WTC11 (cell line): Measurements from ENCODE around the gene SLC1A4. TPM values are rescaled to one million over a fixed set of nuclear protein-coding genes. Genes with fewer than 3 reads are reported as not detected.
"Not testable (repeated sequence)": the region's sequence is repeated elsewhere in the genome, so short reads cannot be mapped to it uniquely, and the experiment has no call there.

Experiments
- ATAC-seq: fragments of 200-7000 bp; cut with Tn5 transposase; 2 replicates; pipeline ENCODE4 v1.10.0; 2021; ENCODE audit warnings: mild to moderate bottlenecking, moderate library complexity
- CTCF ChIA-PET: fragments of 300-600 bp; sonication (Branson Sonifier 250); formaldehyde crosslinking; loops from one replicate; lab custom pipeline; 2021; ENCODE audit warnings: antibody characterized with exemption; lab: Charles Lee
- POLR2A ChIA-PET: fragments of 350-600 bp; sonication (Branson Sonifier 250); formaldehyde crosslinking; loops from one replicate; lab custom pipeline; 2021; ENCODE audit warnings: antibody characterized with exemption; lab: Charles Lee
- DNase-seq: peaks from one replicate; pipeline ENCODE4 v3.0.0; 2021; ENCODE audit warnings: low spot score
- H3K27ac Mint-ChIP-seq: 2 replicates; pipeline ENCODE4 v1.8.0; 2021; ENCODE audit warnings: mixed read lengths
- H3K27me3 Mint-ChIP-seq: 2 replicates; pipeline ENCODE4 v1.8.0; 2021; ENCODE audit warnings: low read depth, mild to moderate bottlenecking, moderate library complexity, mixed read lengths
- H3K36me3 Mint-ChIP-seq: 2 replicates; pipeline ENCODE4 v1.8.0; 2021; ENCODE audit warnings: mixed read lengths
- H3K4me1 Mint-ChIP-seq: 2 replicates; pipeline ENCODE4 v1.8.0; 2022; ENCODE audit warnings: mixed read lengths
- H3K4me3 Mint-ChIP-seq: 2 replicates; pipeline ENCODE4 v1.8.0; 2021; ENCODE audit warnings: mild to moderate bottlenecking, moderate library complexity, mixed read lengths
- H3K9me3 Mint-ChIP-seq: 2 replicates; pipeline ENCODE4 v1.8.0; 2021; ENCODE audit warnings: mixed read lengths
- EMX1 ChIP-seq: fragments of 250-450 bp; sonication (Bioruptor Pico); IDR thresholded peaks from 2 replicates; pipeline ENCODE4 v1.8.0; 2021; ENCODE audit warnings: mild to moderate bottlenecking
- JUN ChIP-seq: sonication (generic); formaldehyde crosslinking; IDR thresholded peaks from 2 replicates; pipeline ENCODE4 v1.8.0; 2023; ENCODE audit warnings: mild to moderate bottlenecking, missing genetic modification reagents
- MXD4 ChIP-seq: fragments of 250-450 bp; sonication (Bioruptor Pico); IDR thresholded peaks from 2 replicates; pipeline ENCODE4 v1.8.0; 2021; ENCODE audit warnings: mild to moderate bottlenecking, moderate library complexity, borderline replicate concordance
- MYBL2 ChIP-seq: sonication (generic); formaldehyde crosslinking; IDR thresholded peaks from 2 replicates; pipeline ENCODE4 v1.8.1; 2023; ENCODE audit warnings: mild to moderate bottlenecking, moderate library complexity, missing genetic modification reagents
- NFATC4 ChIP-seq: fragments of 250-450 bp; sonication (Bioruptor Pico); IDR thresholded peaks from 2 replicates; pipeline ENCODE4 v1.9.0; 2021; ENCODE audit warnings: mild to moderate bottlenecking
- NR2C2 ChIP-seq: sonication (generic); formaldehyde crosslinking; IDR thresholded peaks from 2 replicates; pipeline ENCODE4 v1.8.0; 2022; ENCODE audit warnings: mild to moderate bottlenecking, missing genetic modification reagents
- SOX15 ChIP-seq: fragments of 250-450 bp; sonication (Bioruptor Pico); IDR thresholded peaks from 2 replicates; pipeline ENCODE4 v1.9.0; 2021; ENCODE audit warnings: mild to moderate bottlenecking
- TEAD1 ChIP-seq: sonication (generic); formaldehyde crosslinking; IDR thresholded peaks from 2 replicates; pipeline ENCODE4 v1.8.0; 2022; ENCODE audit warnings: mild to moderate bottlenecking, missing genetic modification reagents
- ZBTB21 ChIP-seq: sonication (generic); formaldehyde crosslinking; IDR thresholded peaks from 2 replicates; pipeline ENCODE4 v1.8.1; 2023; ENCODE audit warnings: mild to moderate bottlenecking, missing genetic modification reagents, borderline replicate concordance
- ZNF121 ChIP-seq: sonication (generic); formaldehyde crosslinking; IDR thresholded peaks from 2 replicates; pipeline ENCODE4 v1.8.0; 2023; ENCODE audit warnings: missing genetic modification reagents
- ZNF317 ChIP-seq: sonication (generic); formaldehyde crosslinking; IDR thresholded peaks from 2 replicates; pipeline ENCODE4 v1.8.1; 2023; ENCODE audit warnings: low read depth, mild to moderate bottlenecking, moderate library complexity, missing genetic modification reagents, borderline replicate concordance
- total RNA-seq: library from RNA; stranded (reverse); gene quantifications from 3 replicates; pipeline ENCODE4 v1.2.3, GENCODE V29; 2021
- TF ChIP-seq, protein P1 (sequence below): sonication (generic); formaldehyde crosslinking; IDR thresholded peaks from 2 replicates; pipeline ENCODE4 v1.8.0; 2023; ENCODE audit warnings: mild to moderate bottlenecking, missing genetic modification reagents
- TF ChIP-seq, protein P2 (sequence below): sonication (generic); formaldehyde crosslinking; IDR thresholded peaks from 2 replicates; pipeline ENCODE4 v1.8.1; 2022; ENCODE audit warnings: low read depth, mild to moderate bottlenecking, moderate library complexity, missing genetic modification reagents, borderline replicate concordance
- TF ChIP-seq, protein P3 (sequence below): fragments of 250-450 bp; sonication (Bioruptor Pico); IDR thresholded peaks from 2 replicates; pipeline ENCODE4 v1.9.0; 2021; ENCODE audit warnings: mild to moderate bottlenecking
- TF ChIP-seq, protein P4 (sequence below): sonication (generic); formaldehyde crosslinking; IDR thresholded peaks from 2 replicates; pipeline ENCODE4 v1.8.1; 2022; ENCODE audit warnings: mild to moderate bottlenecking, missing genetic modification reagents, moderate library complexity, borderline replicate concordance
- TF ChIP-seq, protein P5 (sequence below): sonication (generic); formaldehyde crosslinking; conservative IDR thresholded peaks from 2 replicates; pipeline ENCODE4 v1.8.1; 2023; ENCODE audit warnings: mild to moderate bottlenecking, low read depth, missing genetic modification reagents, moderate library complexity

SLC1A4 gene
- total RNA-seq, 1 experiment from 2014 or later, result 1.6 TPM

DNA sequence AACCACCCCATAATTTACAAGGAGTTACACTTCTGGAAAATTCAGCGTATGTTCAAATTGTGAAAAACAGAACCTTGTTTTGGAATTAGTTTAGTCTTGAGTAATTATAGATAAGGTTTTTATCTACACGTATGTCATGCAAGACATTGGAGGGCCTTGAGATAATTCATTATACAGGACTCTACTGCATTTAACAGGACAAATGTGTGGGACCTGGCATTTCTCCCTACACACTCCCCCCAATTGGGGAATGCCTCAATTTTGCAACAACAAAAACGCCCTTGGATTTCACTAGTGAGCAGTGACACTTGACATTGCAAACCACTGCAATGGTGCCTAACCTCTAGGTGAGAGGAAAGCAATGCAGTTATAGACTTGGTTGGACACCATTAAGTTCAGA is 11.4 kb downstream of the SLC1A4 start:
- no peak for DNase-seq
- no peaks in the 10 kb centered on the region for H3K36me3 Mint-ChIP-seq
- TF ChIP-seq NFATC4 (CRISPR knock-in tag) (no peak), ZNF317 (CRISPR knock-in tag) (no peak), SOX15 (CRISPR knock-in tag) (no peak), TEAD1 (CRISPR knock-in tag) (no peak), MYBL2 (CRISPR knock-in tag) (no peak), EMX1 (no peak), NR2C2 (CRISPR knock-in tag) (no peak)
- TF ChIP-seq, protein P1, sequence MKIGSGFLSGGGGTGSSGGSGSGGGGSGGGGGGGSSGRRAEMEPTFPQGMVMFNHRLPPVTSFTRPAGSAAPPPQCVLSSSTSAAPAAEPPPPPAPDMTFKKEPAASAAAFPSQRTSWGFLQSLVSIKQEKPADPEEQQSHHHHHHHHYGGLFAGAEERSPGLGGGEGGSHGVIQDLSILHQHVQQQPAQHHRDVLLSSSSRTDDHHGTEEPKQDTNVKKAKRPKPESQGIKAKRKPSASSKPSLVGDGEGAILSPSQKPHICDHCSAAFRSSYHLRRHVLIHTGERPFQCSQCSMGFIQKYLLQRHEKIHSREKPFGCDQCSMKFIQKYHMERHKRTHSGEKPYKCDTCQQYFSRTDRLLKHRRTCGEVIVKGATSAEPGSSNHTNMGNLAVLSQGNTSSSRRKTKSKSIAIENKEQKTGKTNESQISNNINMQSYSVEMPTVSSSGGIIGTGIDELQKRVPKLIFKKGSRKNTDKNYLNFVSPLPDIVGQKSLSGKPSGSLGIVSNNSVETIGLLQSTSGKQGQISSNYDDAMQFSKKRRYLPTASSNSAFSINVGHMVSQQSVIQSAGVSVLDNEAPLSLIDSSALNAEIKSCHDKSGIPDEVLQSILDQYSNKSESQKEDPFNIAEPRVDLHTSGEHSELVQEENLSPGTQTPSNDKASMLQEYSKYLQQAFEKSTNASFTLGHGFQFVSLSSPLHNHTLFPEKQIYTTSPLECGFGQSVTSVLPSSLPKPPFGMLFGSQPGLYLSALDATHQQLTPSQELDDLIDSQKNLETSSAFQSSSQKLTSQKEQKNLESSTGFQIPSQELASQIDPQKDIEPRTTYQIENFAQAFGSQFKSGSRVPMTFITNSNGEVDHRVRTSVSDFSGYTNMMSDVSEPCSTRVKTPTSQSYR (CRISPR knock-in tag), result no peak
- TF ChIP-seq, all 79 proteins: peak for 0
- ChIA-PET CTCF (interaction anchor here (1.3 kb wide), 1 partner anchor 41 kb away, joined by 3 read pairs; no protein-coding TSS in a partner anchor), POLR2A (no interaction called here)
- Mint-ChIP-seq H3K4me1 (peaks cover 8% of the 10 kb centered on the region), H3K27me3 (no peaks in the 10 kb centered on the region), H3K9me3 (no peaks in the 10 kb centered on the region), H3K27ac (no peak overlapping the region), H3K4me3 (no peak overlapping the region)
- no peak for ATAC-seq

DNA sequence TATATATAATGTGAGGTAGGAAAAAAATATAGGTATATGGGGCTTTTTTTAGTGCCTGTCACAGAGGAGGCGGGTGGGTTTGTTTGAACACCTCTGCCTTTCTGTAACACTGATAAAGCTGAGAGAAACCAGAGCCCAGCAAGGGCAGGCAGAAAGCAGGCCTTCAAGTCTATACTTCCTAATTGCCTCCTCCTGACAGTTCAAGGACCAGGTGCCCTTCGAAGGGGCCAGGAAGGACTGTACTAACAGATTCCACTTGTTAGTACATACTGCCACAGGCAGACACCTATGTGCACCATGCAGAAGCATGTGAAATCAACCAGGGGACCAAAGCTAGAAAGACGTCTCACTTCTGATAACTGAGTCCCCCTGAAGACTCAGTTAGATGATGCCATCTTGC is 13.8 kb downstream of the SLC1A4 start:
- H3K4me1 Mint-ChIP-seq, result peaks cover 8% of the 10 kb centered on the region
- no peak for TF ChIP-seq JUN (CRISPR knock-in tag)
- TF ChIP-seq, protein P2, sequence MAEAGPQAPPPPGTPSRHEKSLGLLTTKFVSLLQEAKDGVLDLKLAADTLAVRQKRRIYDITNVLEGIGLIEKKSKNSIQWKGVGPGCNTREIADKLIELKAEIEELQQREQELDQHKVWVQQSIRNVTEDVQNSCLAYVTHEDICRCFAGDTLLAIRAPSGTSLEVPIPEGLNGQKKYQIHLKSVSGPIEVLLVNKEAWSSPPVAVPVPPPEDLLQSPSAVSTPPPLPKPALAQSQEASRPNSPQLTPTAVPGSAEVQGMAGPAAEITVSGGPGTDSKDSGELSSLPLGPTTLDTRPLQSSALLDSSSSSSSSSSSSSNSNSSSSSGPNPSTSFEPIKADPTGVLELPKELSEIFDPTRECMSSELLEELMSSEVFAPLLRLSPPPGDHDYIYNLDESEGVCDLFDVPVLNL (CRISPR knock-in tag), result no peak
- TF ChIP-seq, protein P3, sequence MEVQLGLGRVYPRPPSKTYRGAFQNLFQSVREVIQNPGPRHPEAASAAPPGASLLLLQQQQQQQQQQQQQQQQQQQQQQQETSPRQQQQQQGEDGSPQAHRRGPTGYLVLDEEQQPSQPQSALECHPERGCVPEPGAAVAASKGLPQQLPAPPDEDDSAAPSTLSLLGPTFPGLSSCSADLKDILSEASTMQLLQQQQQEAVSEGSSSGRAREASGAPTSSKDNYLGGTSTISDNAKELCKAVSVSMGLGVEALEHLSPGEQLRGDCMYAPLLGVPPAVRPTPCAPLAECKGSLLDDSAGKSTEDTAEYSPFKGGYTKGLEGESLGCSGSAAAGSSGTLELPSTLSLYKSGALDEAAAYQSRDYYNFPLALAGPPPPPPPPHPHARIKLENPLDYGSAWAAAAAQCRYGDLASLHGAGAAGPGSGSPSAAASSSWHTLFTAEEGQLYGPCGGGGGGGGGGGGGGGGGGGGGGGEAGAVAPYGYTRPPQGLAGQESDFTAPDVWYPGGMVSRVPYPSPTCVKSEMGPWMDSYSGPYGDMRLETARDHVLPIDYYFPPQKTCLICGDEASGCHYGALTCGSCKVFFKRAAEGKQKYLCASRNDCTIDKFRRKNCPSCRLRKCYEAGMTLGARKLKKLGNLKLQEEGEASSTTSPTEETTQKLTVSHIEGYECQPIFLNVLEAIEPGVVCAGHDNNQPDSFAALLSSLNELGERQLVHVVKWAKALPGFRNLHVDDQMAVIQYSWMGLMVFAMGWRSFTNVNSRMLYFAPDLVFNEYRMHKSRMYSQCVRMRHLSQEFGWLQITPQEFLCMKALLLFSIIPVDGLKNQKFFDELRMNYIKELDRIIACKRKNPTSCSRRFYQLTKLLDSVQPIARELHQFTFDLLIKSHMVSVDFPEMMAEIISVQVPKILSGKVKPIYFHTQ (CRISPR knock-in tag), result no peak
- TF ChIP-seq, all 79 proteins: peak for 0
- no peaks in the 10 kb centered on the region for H3K36me3 Mint-ChIP-seq
- ChIA-PET POLR2A (no interaction called here), CTCF (interaction anchor here (2.5 kb wide), 1 partner anchor 86 kb away, joined by 7 read pairs; no protein-coding TSS in a partner anchor)
- no peaks in the 10 kb centered on the region for H3K27me3 Mint-ChIP-seq
- no peak overlapping the region for H3K4me3 Mint-ChIP-seq
- DNase-seq (no peak), ATAC-seq (no peak)
- no peak overlapping the region for H3K27ac Mint-ChIP-seq
- no peaks in the 10 kb centered on the region for H3K9me3 Mint-ChIP-seq

DNA sequence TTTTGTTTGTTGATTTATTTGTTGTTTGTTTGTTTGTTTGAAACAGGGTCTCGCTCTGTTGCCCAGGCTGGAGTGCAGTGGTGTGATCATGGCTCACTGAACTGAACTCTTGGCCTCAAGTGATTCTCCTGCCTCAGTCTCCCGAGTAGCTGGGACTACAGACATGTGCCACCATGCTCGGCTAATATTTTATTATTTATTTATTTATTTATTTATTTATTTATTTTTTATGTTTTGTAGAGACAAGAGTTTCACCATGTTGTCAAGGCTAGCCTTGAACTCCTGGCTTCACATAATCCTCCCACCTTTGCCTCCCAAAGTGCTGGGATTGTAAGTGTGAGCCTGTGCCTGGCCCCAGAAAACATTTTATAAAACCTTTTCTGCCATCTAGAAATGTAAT is 15.0 kb downstream of the SLC1A4 start:
- POLR2A ChIA-PET, H3K36me3 Mint-ChIP-seq, H3K4me1 Mint-ChIP-seq, H3K27ac Mint-ChIP-seq, H3K4me3 Mint-ChIP-seq, CTCF ChIA-PET, DNase-seq, H3K9me3 Mint-ChIP-seq, ATAC-seq, H3K27me3 Mint-ChIP-seq: not testable (repeated sequence)

DNA sequence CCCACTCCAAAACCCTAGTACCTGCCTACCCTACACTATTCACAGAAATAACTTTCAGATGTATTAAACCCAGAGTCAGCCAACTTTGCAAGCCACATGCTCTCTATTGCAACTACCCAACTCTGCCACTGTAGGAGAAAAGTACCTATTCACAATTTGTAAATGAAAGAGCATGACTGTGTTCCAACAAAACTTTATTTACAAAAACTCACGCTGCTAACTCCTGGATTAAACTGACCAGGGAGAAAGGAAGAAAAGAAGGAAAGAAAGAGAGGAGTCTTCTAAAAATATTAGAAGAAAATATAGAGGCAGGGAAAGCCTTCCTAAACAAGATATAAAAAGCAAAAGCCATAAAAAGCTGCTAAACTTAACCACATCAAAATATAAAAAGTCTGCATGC is 24.6 kb downstream of the SLC1A4 start:
- Mint-ChIP-seq H3K27ac (0 out of 2 replicates have a peak overlapping the region, but pooled peaks have one; percentile 44), H3K9me3 (no peaks in the 10 kb centered on the region), H3K27me3 (no peaks in the 10 kb centered on the region), H3K4me3 (no peak overlapping the region), H3K4me1 (peaks cover 23% of the 10 kb centered on the region), H3K36me3 (no peaks in the 10 kb centered on the region)
- ATAC-seq (no peak; the same call in 1 of the 2 replicates), DNase-seq (no peak)
- ChIA-PET CTCF (no interaction called here), POLR2A (no interaction called here)
- TF ChIP-seq ZBTB21 (no peak), ZNF121 (CRISPR knock-in tag) (no peak), MXD4 (CRISPR knock-in tag) (no peak)
- TF ChIP-seq, protein P4, sequence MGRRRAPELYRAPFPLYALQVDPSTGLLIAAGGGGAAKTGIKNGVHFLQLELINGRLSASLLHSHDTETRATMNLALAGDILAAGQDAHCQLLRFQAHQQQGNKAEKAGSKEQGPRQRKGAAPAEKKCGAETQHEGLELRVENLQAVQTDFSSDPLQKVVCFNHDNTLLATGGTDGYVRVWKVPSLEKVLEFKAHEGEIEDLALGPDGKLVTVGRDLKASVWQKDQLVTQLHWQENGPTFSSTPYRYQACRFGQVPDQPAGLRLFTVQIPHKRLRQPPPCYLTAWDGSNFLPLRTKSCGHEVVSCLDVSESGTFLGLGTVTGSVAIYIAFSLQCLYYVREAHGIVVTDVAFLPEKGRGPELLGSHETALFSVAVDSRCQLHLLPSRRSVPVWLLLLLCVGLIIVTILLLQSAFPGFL, result no peak
- TF ChIP-seq, protein P5, sequence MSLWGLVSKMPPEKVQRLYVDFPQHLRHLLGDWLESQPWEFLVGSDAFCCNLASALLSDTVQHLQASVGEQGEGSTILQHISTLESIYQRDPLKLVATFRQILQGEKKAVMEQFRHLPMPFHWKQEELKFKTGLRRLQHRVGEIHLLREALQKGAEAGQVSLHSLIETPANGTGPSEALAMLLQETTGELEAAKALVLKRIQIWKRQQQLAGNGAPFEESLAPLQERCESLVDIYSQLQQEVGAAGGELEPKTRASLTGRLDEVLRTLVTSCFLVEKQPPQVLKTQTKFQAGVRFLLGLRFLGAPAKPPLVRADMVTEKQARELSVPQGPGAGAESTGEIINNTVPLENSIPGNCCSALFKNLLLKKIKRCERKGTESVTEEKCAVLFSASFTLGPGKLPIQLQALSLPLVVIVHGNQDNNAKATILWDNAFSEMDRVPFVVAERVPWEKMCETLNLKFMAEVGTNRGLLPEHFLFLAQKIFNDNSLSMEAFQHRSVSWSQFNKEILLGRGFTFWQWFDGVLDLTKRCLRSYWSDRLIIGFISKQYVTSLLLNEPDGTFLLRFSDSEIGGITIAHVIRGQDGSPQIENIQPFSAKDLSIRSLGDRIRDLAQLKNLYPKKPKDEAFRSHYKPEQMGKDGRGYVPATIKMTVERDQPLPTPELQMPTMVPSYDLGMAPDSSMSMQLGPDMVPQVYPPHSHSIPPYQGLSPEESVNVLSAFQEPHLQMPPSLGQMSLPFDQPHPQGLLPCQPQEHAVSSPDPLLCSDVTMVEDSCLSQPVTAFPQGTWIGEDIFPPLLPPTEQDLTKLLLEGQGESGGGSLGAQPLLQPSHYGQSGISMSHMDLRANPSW (CRISPR knock-in tag), result no peak
